Amniotic epithelial cell (primary cell): ENCODE results near the gene ZNF672.
A peak's percentile ranks its signal among the peaks of the same experiment; 100 is the strongest.

Experiments
- DNase-seq: peaks from one replicate; pipeline ENCODE4 v3.0.0-alpha.2; 2010; ENCODE audit warnings: low read depth

ZNF672 gene

DNA sequence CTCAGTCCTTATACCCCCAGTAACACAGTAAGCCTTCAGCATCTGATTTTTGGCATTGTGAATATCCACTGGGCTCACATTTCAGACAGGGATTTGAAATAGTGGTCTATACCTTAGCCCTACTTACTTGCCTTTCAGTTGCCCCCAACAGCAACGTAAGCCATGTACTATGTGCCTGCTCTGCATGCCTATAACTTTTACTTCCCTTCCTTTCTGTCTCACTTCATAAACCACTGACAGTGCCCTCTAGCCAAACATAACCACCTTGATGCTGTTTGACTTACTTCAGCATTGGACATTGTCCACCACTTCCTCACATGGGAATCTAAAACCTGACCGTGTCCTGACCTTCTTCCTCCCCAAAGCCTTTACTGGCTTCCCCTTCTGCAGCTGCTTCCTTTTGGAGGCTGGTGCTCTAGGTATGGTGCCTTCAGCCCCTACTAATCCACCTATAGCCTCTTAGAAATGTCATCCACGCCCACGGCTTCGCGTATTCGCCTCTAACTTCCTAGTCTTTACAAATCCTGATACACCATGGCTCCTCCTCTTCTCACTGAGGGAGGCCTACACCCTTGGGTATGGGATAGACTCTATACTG is 3.6 kb upstream of the ZNF672 start:
- no peak for DNase-seq

DNA sequence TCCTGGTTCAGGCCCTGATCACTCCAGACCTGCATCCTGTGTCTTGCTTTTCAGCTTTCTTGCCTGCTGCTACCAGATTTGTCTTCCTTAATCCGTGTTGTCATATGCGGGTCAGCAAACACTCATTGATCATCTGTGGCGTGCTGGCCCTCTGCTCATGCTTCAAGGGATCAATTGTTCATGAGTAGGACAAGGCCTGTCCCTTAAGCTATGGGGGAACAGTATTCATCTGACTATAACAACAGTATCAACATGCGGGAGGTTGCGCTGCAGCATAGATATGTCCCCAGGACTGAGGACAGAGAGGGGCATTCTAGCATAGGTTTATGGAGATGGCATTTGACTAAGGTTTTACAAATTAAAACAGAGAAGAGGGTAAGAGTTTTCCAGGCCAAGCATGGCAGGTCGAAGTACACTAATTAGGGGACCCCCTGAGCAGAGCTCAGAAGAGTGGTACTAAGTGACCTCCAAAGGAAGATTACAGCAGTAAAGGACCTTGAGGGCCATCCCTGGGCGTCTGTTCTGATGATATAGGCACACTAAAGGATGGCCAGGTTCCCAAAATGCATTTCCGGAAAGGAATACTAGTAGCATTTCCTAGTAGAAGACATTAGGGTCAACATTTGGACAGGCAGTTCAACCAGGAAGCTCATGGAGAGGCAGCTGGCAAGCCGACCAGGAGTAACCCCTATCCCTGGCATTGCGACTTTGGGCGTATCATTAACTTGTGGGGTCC is 811 bp upstream of the ZNF672 start:
- no peak for DNase-seq

DNA sequence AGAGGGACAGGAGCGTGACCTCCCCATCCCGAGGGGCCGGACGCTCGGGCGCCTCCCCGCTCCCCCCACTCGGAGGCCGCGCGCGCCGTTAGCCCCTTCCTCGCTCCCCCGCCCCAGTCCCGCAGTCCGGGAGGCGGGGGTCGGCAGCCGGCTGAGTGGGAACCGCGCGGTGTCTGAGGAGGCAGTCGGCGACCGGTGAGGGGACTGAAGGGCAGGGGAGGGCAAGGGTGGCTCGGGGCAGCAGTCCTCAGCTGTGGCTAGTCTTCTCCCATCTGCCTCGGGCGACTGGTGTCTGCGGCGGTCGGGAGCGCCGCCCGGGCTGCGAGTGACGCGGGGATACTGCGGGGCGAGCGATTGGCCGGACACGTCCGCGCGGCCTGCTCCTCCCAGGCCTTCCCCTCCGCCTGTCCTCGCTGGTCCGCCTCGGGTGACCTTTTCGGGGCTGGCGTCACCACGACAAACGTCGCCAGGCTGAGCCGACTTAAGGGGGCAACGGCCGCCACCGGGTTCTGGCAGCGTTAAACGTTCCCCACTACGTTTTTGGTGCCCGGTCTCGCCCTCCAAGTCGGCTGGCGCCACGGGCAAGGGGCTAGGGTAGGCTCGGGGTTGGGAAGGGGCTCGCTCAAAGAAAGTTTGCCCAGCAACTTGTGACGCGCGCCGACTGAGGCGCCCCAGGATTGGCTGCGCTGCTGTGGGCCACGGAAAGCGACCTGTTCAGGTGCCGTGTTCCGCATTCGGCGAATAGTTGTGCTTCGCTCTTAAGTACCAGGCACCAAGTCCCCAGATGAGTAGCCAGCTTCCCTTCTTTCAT is 538 bp downstream of the ZNF672 start:
- peak; percentile 73 for DNase-seq

- DNase-seq, result no peak
Measured at GRCh38 chr1:248839168-248839555, 1.1 kb downstream of the ZNF672 start.

DNA sequence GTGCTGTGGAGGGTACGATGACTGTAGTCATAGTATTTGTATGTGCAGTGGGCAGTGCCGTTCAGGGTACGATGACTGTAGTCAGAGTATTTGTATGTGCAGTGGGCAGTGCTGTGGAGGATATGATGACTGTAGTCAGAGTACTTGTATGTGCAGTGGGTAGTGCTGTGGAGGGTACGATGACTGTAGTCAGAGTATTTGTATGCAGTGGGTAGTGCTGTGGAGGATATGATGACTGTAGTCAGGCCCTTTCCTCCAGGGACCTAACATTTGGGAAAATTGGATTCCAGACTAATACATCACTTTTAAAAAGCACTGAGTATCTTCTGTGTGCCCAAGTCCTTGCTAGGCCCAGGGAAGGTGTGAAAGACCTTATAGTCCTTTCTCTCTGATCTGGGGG is 2.9 kb downstream of the ZNF672 start:
- no peak for DNase-seq

- DNase-seq, result peak; percentile 54
Measured at GRCh38 chr1:248841702-248842395, 3.8 kb downstream of the ZNF672 start.

DNA sequence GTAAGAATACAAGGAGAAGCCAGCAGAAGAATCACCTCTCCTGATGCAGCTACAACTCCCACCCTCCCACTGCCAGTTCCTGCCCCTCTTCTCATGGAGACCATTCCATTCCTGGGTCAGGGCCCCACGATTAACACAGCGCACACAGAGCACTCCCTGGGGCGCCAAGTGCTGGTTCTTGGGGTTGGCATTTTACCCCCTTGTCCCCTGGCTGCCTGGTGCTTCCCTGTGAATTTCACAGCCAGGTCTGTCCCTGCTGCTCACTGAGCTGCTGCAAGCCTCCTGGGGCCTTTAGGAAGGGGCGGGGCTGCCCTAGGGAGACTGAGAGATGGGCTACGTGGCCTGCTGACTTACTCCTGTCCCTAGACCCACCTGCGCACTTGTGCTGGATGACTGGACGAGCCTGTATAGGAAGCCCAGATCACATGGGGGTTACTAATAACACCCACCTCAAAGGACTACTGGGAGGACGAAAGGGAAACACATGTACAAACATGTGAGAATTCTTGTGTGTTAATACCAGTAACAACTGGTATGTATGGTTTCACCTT is 4.8 kb downstream of the ZNF672 start:
- DNase-seq, result no peak

DNA sequence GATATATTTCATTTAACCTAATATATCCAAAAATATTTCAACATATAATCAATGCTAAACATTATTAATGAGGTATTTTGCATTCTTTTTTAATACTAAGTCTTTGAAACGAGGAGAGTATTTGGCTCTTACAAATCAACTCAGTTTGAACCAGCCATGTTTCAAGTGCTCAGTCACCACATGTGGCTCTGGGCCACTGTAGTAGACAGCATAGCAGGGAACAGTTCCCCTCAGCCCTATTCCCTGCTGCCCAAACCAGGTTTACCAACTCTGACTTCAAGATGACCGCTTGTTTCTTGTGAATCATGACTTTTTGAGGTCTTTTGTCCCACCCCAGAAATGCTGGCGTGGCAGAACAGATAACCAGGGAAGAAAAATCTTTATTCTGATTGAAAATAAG is 5.7 kb downstream of the ZNF672 start:
- DNase-seq, result no peak

- DNase-seq, result no peak
Measured at GRCh38 chr1:248844526-248844925, 6.5 kb downstream of the ZNF672 start.

- DNase-seq, result no peak
Measured at GRCh38 chr1:248847181-248847955, 9.3 kb downstream of the ZNF672 start.

DNA sequence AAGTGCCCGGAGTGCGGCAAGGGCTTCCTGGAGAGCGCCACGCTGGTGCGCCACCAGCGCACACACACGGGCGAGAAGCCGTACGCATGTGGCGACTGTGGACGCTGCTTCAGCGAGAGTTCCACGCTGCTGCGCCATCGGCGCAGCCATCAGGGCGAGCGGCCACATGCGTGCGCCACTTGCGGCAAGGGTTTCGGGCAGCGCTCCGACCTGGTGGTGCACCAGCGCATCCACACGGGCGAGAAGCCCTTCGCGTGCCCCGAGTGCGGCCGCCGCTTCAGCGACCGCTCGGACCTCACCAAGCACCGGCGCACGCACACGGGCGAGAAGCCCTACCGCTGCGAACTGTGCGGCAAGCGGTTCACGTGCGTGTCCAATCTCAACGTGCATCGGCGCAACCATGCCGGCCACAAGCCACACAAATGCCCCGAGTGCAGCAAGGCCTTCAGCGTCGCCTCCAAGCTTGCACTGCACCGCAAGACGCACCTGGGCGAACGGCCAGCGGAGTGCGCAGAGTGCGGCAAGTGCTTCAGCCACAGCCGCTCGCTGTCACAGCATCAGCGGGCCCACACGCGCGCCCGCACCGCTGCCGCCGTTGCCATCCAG is 10.0 kb downstream of the ZNF672 start:
- DNase-seq, result no peak

DNA sequence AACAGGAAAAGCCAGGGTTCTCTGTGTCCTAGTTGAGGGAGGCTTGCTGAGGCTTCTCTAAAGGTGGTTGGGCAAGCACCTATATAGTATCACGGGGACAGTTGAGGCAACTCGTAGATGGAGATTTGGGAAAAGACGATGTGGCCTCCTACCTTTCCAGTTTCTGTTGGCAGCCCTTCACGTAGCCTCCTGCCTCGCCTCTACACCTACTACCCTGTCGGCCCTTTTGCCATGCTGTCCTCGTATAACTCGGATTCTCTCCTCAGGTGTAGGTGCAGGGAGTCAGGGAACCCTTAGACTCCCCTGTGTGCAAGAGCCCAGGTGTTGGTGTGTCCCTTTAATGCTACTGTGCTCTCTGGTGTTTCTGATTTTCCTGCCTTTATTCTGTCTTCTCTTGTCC is 10.6 kb downstream of the ZNF672 start:
- DNase-seq, result no peak

GRCh38 chr1:248849152-248849551 is 11.1 kb downstream of the ZNF672 start:
- DNase-seq, result no peak

GRCh38 chr1:248849637-248850036 is 11.6 kb downstream of the ZNF672 start:
- DNase-seq, result no peak

GRCh38 chr1:248850124-248850523 is 12.1 kb downstream of the ZNF672 start:
- DNase-seq, result no peak

DNA sequence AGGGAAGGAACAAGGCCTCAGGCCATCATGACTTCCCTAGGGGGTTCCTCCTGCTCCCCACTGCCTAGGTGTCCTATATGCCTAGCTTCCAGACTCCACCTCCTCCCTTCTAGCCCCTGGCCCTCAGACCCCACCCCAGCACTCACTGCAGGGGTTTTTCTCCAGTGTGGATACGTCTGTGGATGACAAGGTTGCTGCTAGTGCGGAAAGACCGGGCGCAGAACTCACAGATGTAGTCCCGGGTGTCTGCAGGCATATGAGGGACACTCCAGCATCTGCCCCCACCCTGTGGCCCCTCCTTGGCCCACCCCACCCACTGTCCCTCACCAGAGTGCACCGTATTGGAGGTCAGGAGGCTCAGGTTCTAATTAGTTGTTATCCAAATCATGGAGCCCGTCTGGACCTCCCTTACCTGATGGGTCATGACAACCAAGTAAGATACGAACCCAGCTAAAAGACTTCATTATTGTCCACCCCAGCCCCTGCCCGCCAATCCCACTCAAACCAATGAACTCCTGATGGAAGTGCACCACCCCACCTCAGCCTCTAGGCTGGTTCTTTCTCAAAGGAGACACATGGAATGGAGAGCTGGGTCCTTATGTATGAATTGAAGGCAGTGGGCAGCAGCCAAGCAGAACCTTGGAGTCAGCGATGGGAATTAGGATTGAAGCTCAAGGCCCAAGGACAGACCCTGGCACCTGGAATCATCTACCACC is 12.7 kb downstream of the ZNF672 start:
- DNase-seq, result no peak

- DNase-seq, result no peak
Measured at GRCh38 chr1:248851390-248851789, 13.4 kb downstream of the ZNF672 start.

- peak; percentile 66 for DNase-seq
Measured at GRCh38 chr1:248852481-248853405, 14.7 kb downstream of the ZNF672 start.

GRCh38 chr1:248853663-248854375 is 15.8 kb downstream of the ZNF672 start:
- DNase-seq, result no peak
